Measurements from ENCODE around the gene GPR142.

GPR142 gene

GRCh38 chr17:74362810-74363498 lies 4.4 kb upstream of the GPR142 start:
- CTCF ChIA-PET: interaction anchor here (0.6 to 7.0 kb wide), 16 partner anchors 11 to 606 kb away, joined by 3 to 104 read pairs (median 4); partner anchors contain the start of gene CD300LD

GRCh38 chr17:74368341-74369081 lies 1.2 kb downstream of the GPR142 start:
- H3K4me1 ChIP-seq (ENCODE audit: control insufficient read depth, insufficient read depth, low read length): no peaks in the 10 kb centered on the region
- H3K36me3 ChIP-seq (ENCODE audit: control insufficient read depth in 2 of 2, insufficient read depth in 1 of 2, low read length in 2 of 2): no peaks in the 10 kb centered on the region
- H3K4me3 ChIP-seq (ENCODE audit: low read depth, low read length): no peak overlapping the region
- POLR2A ChIA-PET: no interaction called here
- no peak overlapping the region for H3K27ac ChIP-seq (ENCODE audit: extremely low read depth, low read depth, low read length)
- CTCF ChIA-PET: interaction anchor here (0.5 to 4.9 kb wide), 77 partner anchors 8 to 895 kb away, joined by 3 to 101 read pairs (median 5); partner anchors contain the start of genes CD300LD and TTYH2
- no peaks in the 10 kb centered on the region for H3K9me3 ChIP-seq (ENCODE audit: control insufficient read depth, insufficient read depth, low read depth, low read length)
- 0 out of 2 replicates have a peak, but pooled peaks have one; percentile 31 for TF ChIP-seq SP7 (tag by site-specific recombination; IDR thresholded peaks at IDR 0.05)
- TF ChIP-seq ZNF843 (tag by site-specific recombination; IDR thresholded peaks at IDR 0.05): no peak
- TF ChIP-seq TRIM28 (IDR thresholded peaks at IDR 0.05; ENCODE audit: borderline replicate concordance, low read length): no peak
- TF ChIP-seq ZNF19 (tag by site-specific recombination; IDR thresholded peaks at IDR 0.05; ENCODE audit: low read depth): no peak
- TF ChIP-seq REPIN1 (tag by site-specific recombination; IDR thresholded peaks at IDR 0.05; ENCODE audit: low read depth): no peak
- TF ChIP-seq ZNF629 (tag by site-specific recombination; IDR thresholded peaks at IDR 0.05): no peak
- TF ChIP-seq ZFP69B (tag by site-specific recombination; IDR thresholded peaks at IDR 0.05): no peak
- TF ChIP-seq ZNF248 (tag by site-specific recombination; IDR thresholded peaks at IDR 0.05): no peak
- no peak for TF ChIP-seq ZNF530 (tag by site-specific recombination; IDR thresholded peaks at IDR 0.05; ENCODE audit: low read depth)
- no peak for TF ChIP-seq ZNF707 (tag by site-specific recombination; IDR thresholded peaks at IDR 0.05)
- TF ChIP-seq SCRT1 (tag by site-specific recombination; IDR thresholded peaks at IDR 0.05; ENCODE audit: borderline replicate concordance): no peak
- no peak for TF ChIP-seq ZNF274 (IDR thresholded peaks at IDR 0.05; ENCODE audit: low read length)
- TF ChIP-seq ZNF274 (tag by site-specific recombination; IDR thresholded peaks at IDR 0.05; ENCODE audit: borderline replicate concordance): no peak
- TF ChIP-seq RBAK (tag by site-specific recombination; IDR thresholded peaks at IDR 0.05): no peak
- no peak for TF ChIP-seq ZNF747 (tag by site-specific recombination; IDR thresholded peaks at IDR 0.05)
- TF ChIP-seq ZNF76 (tag by site-specific recombination; IDR thresholded peaks at IDR 0.05; ENCODE audit: borderline replicate concordance, low read depth): 0 out of 2 replicates have a peak, but pooled peaks have one; percentile 22

More at GRCh38 chr17:74362810-74363498, 4.4 kb upstream of the GPR142 start:
- no peaks in the 10 kb centered on the region for H3K4me1 ChIP-seq (ENCODE audit: control insufficient read depth, insufficient read depth, low read length)
- no peaks in the 10 kb centered on the region for H3K36me3 ChIP-seq (ENCODE audit: control insufficient read depth in 2 of 2, insufficient read depth in 1 of 2, low read length in 2 of 2)
- no peak overlapping the region for H3K27ac ChIP-seq (ENCODE audit: extremely low read depth, low read depth, low read length)
- no peak overlapping the region for H3K4me3 ChIP-seq (ENCODE audit: low read depth, low read length)
- H3K9me3 ChIP-seq (ENCODE audit: control insufficient read depth, insufficient read depth, low read depth, low read length): no peaks in the 10 kb centered on the region
- POLR2A ChIA-PET: interaction anchor here (1.4 kb wide), 1 partner anchor 16 kb away, joined by 5 read pairs; no protein-coding TSS in a partner anchor
- no peak for TF ChIP-seq ZSCAN30 (tag by site-specific recombination; IDR thresholded peaks at IDR 0.05)
- TF ChIP-seq ZIC2 (tag by site-specific recombination; IDR thresholded peaks at IDR 0.05): peak; percentile 50
- TF ChIP-seq GLIS1 (tag by site-specific recombination; IDR thresholded peaks at IDR 0.05): peak; percentile 79
- TF ChIP-seq ZSCAN4 (tag by site-specific recombination; IDR thresholded peaks at IDR 0.05): 0 out of 2 replicates have a peak, but pooled peaks have one; percentile 31
- 0 out of 2 replicates have a peak, but pooled peaks have one; percentile 28 for TF ChIP-seq PRDM10 (tag by site-specific recombination; IDR thresholded peaks at IDR 0.05)
- peak; percentile 20; the same call in 1 of the 2 replicates for TF ChIP-seq ZFHX2 (tag by site-specific recombination; conservative IDR thresholded peaks at IDR 0.05)
- no peak for TF ChIP-seq BCL6B (tag by site-specific recombination; IDR thresholded peaks at IDR 0.05)
